HepG2 (cell line): ENCODE measurements around the gene KAT2A. TPM values are rescaled to one million over a fixed set of nuclear protein-coding genes. Genes with fewer than 3 reads are reported as not detected.

Experiments used
- AGO1 ChIP-seq: fragments of 200-400 bp; formaldehyde crosslinking; IDR thresholded peaks from 2 replicates; pipeline ENCODE4 v1.6.1; 2017; ENCODE audit warnings: mild to moderate bottlenecking, low read depth, low read length, moderate library complexity; ENCODE audit not compliant: poor library complexity, severe bottlenecking
- BCL6 ChIP-seq: IDR thresholded peaks from 2 replicates; pipeline ENCODE4 v1.6.1; 2016; ENCODE audit warnings: missing genetic modification reagents, missing compliant biosample characterization
- BHLHE40 ChIP-seq: IDR thresholded peaks from 2 replicates; pipeline ENCODE4 v1.6.1; 2011; ENCODE audit warnings: low read length, improper control_type of control experiment
- GATAD1 ChIP-seq: IDR thresholded peaks from 2 replicates; pipeline ENCODE4 v1.6.1; 2016; ENCODE audit warnings: missing genetic modification reagents, missing compliant biosample characterization
- GATAD2A ChIP-seq: IDR thresholded peaks from 2 replicates; pipeline ENCODE4 v1.6.1; 2016
- KLF15 ChIP-seq: sonication (generic); formaldehyde crosslinking; IDR thresholded peaks from 2 replicates; pipeline ENCODE4 v1.8.1; 2023; ENCODE audit warnings: borderline replicate concordance, mild to moderate bottlenecking, inconsistent platforms, missing genetic modification reagents, mixed read lengths
- MXI1 ChIP-seq: IDR thresholded peaks from 3 replicates; pipeline ENCODE4 v1.6.1; 2012; ENCODE audit warnings: low read depth, low read length, inconsistent platforms, borderline replicate concordance
- NFATC3 ChIP-seq: sonication (generic); formaldehyde crosslinking; IDR thresholded peaks from 2 replicates; pipeline ENCODE4 v1.5.1; 2020; ENCODE audit warnings: mild to moderate bottlenecking, missing genetic modification reagents
- RFX1 ChIP-seq: fragments of 450-650 bp; IDR thresholded peaks from 2 replicates; pipeline ENCODE4 v1.6.1; 2017
- SALL1 ChIP-seq: sonication (generic); formaldehyde crosslinking; IDR thresholded peaks from 2 replicates; pipeline ENCODE4 v1.8.0; 2022; ENCODE audit warnings: mild to moderate bottlenecking, missing genetic modification reagents
- SOX6 ChIP-seq, 2 experiments: fragments of 450-650 bp in 1 of 2; sonication (generic) in 1 of 2; formaldehyde crosslinking in 1 of 2; IDR thresholded peaks; 2 replicates each; pipeline versions ENCODE4 v1.4.0 to v1.6.1; 2017 to 2020; ENCODE audit warnings: antibody characterized with exemption in 1 of 2, mild to moderate bottlenecking in 1 of 2, missing genetic modification reagents in 1 of 2
- YEATS4 ChIP-seq: sonication (generic); formaldehyde crosslinking; IDR thresholded peaks from 2 replicates; pipeline ENCODE4 v1.4.0; 2020; ENCODE audit warnings: missing genetic modification reagents, borderline replicate concordance
- ZFP82 ChIP-seq: sonication (generic); formaldehyde crosslinking; IDR thresholded peaks from 2 replicates; pipeline ENCODE4 v1.5.1; 2020; ENCODE audit warnings: mild to moderate bottlenecking, missing genetic modification reagents, borderline replicate concordance
- ZNF20 ChIP-seq: sonication (generic); formaldehyde crosslinking; IDR thresholded peaks from 2 replicates; pipeline ENCODE4 v1.4.0; 2020; ENCODE audit warnings: mild to moderate bottlenecking, moderate library complexity, missing genetic modification reagents
- ZNF614 ChIP-seq: IDR thresholded peaks from 2 replicates; pipeline ENCODE4 v1.6.1; 2018; ENCODE audit warnings: missing biosample characterization, missing genetic modification reagents, inconsistent platforms, borderline replicate concordance
- ZNF747 ChIP-seq: sonication (generic); formaldehyde crosslinking; IDR thresholded peaks from 2 replicates; pipeline ENCODE4 v1.8.1; 2023; ENCODE audit warnings: missing genetic modification reagents, mild to moderate bottlenecking, borderline replicate concordance
- polyA plus RNA-seq, 8 experiments: library from polyadenylated mRNA; depleted of rRNA in 3 of 8; stranded (reverse) in 7 of 8; unstranded in 1 of 8; fragments of >200 nt; fragmentation: Illumina TruSeq in 4 of 8; extraction: Trizol in 4 of 8; gene quantifications; 2 replicates each; pipeline versions ENCODE4 v1.2.1 to v1.2.3, GENCODE V29; 2011 to 2016; ENCODE audit warnings: low read depth in 4 of 8, missing spikeins in 1 of 8, mixed read lengths in 1 of 8; ENCODE audit not compliant: insufficient read depth in 1 of 8
- total RNA-seq, 5 experiments: library from RNA; depleted of rRNA; stranded (reverse); fragments of >200 nt; fragmentation: Illumina TruSeq; extraction: Trizol; gene quantifications; 2 replicates each; pipeline ENCODE4 v1.2.3, GENCODE V29; 2016; ENCODE audit warnings: low read depth in 1 of 5
- TF ChIP-seq, protein P1 (sequence below): IDR thresholded peaks from 2 replicates; pipeline ENCODE4 v1.4.0; 2020; ENCODE audit warnings: mild to moderate bottlenecking, missing genetic modification reagents
- TF ChIP-seq, protein P2 (sequence below): sonication (generic); formaldehyde crosslinking; IDR thresholded peaks from 2 replicates; pipeline ENCODE4 v1.8.0; 2023; ENCODE audit warnings: mild to moderate bottlenecking, missing genetic modification reagents
- TF ChIP-seq, protein P3 (sequence below): sonication (generic); formaldehyde crosslinking; IDR thresholded peaks from 2 replicates; pipeline ENCODE4 v1.5.0; 2020; ENCODE audit warnings: missing genetic modification reagents, mild to moderate bottlenecking, borderline replicate concordance
- TF ChIP-seq, protein P4 (sequence below): IDR thresholded peaks from 2 replicates; pipeline ENCODE4 v1.6.1; 2016; ENCODE audit warnings: missing biosample characterization, missing genetic modification reagents, low read depth
- TF ChIP-seq, protein P5 (sequence below): sonication (generic); formaldehyde crosslinking; IDR thresholded peaks from 2 replicates; pipeline ENCODE4 v1.5.0; 2020; ENCODE audit warnings: mild to moderate bottlenecking, missing genetic modification reagents, borderline replicate concordance

The KAT2A gene
- total and polyA plus RNA-seq, 2 of the 13 experiments (the other 11 are each of a cell fraction or from before 2014, with no cell fraction given), result 29.1 to 90.4 TPM

DNA sequence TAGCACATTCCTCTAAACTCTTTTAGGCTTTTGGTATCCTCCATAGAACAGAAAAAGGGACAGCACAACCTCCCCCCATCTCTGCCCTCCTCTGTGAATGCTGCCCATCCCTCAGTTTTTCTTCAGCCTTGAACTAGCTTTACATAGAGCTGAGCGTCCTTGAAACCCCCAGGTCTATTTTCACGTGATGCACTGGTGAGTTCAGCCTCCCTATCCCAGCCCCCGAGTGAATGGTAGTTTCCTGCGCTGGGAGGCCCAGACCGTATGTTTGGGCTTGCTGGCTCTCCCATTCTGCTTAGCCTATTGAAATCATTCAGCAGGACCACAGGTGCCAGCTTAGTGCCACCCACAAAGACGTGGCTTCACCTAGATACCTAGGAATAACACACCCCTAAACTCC, 45.4 kb downstream of the KAT2A start (continued):
- TF ChIP-seq BHLHE40 (peak; percentile 61; the same call in 1 of the 2 replicates), KLF15 (CRISPR knock-in tag) (no peak), ZNF614 (CRISPR knock-in tag) (no peak), NFATC3 (CRISPR knock-in tag) (no peak), MXI1 (no peak), RFX1 (no peak), SALL1 (CRISPR knock-in tag) (peak; percentile 68), BCL6 (no peak), ZFP82 (no peak), GATAD1 (CRISPR knock-in tag) (0 out of 2 replicates have a peak, but pooled peaks have one; percentile 8), YEATS4 (no peak), SOX6 (IDR thresholded peaks at IDR 0.05) (no peak), SOX6 (CRISPR knock-in tag; IDR thresholded peaks at IDR 0.05) (peak; percentile 54; the same call in 1 of the 2 replicates), ZNF747 (no peak), GATAD2A (peak; percentile 78), AGO1 (no peak), ZNF20 (CRISPR knock-in tag) (no peak)
- TF ChIP-seq, protein P1, sequence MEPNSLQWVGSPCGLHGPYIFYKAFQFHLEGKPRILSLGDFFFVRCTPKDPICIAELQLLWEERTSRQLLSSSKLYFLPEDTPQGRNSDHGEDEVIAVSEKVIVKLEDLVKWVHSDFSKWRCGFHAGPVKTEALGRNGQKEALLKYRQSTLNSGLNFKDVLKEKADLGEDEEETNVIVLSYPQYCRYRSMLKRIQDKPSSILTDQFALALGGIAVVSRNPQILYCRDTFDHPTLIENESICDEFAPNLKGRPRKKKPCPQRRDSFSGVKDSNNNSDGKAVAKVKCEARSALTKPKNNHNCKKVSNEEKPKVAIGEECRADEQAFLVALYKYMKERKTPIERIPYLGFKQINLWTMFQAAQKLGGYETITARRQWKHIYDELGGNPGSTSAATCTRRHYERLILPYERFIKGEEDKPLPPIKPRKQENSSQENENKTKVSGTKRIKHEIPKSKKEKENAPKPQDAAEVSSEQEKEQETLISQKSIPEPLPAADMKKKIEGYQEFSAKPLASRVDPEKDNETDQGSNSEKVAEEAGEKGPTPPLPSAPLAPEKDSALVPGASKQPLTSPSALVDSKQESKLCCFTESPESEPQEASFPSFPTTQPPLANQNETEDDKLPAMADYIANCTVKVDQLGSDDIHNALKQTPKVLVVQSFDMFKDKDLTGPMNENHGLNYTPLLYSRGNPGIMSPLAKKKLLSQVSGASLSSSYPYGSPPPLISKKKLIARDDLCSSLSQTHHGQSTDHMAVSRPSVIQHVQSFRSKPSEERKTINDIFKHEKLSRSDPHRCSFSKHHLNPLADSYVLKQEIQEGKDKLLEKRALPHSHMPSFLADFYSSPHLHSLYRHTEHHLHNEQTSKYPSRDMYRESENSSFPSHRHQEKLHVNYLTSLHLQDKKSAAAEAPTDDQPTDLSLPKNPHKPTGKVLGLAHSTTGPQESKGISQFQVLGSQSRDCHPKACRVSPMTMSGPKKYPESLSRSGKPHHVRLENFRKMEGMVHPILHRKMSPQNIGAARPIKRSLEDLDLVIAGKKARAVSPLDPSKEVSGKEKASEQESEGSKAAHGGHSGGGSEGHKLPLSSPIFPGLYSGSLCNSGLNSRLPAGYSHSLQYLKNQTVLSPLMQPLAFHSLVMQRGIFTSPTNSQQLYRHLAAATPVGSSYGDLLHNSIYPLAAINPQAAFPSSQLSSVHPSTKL, result peak; percentile 67
- TF ChIP-seq, protein P2, sequence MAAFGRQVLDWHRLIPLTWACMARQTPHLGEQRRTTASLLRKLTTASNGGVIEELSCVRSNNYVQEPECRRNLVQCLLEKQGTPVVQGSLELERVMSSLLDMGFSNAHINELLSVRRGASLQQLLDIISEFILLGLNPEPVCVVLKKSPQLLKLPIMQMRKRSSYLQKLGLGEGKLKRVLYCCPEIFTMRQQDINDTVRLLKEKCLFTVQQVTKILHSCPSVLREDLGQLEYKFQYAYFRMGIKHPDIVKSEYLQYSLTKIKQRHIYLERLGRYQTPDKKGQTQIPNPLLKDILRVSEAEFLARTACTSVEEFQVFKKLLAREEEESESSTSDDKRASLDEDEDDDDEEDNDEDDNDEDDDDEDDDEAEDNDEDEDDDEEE (CRISPR knock-in tag), result no peak
- TF ChIP-seq, protein P3, sequence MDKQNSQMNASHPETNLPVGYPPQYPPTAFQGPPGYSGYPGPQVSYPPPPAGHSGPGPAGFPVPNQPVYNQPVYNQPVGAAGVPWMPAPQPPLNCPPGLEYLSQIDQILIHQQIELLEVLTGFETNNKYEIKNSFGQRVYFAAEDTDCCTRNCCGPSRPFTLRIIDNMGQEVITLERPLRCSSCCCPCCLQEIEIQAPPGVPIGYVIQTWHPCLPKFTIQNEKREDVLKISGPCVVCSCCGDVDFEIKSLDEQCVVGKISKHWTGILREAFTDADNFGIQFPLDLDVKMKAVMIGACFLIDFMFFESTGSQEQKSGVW (CRISPR knock-in tag), result no peak
- TF ChIP-seq, protein P4, sequence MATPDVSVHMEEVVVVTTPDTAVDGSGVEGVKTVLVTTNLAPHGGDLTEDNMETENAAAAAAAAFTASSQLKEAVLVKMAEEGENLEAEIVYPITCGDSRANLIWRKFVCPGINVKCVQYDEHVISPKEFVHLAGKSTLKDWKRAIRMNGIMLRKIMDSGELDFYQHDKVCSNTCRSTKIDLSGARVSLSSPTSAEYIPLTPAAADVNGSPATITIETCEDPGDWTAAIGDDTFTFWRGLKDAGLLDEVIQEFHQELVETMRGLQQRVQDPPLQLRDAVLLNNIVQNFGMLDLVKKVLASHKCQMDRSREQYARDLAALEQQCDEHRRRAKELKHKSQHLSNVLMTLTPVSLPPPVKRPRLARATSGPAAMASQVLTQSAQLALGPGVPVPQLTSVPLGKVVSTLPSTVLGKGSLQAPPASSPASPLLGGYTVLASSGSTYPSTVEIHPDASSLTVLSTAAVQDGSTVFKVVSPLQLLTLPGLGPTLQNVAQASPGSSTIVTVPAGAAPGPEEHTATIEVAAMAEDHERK (CRISPR knock-in tag), result no peak
- TF ChIP-seq, protein P5, sequence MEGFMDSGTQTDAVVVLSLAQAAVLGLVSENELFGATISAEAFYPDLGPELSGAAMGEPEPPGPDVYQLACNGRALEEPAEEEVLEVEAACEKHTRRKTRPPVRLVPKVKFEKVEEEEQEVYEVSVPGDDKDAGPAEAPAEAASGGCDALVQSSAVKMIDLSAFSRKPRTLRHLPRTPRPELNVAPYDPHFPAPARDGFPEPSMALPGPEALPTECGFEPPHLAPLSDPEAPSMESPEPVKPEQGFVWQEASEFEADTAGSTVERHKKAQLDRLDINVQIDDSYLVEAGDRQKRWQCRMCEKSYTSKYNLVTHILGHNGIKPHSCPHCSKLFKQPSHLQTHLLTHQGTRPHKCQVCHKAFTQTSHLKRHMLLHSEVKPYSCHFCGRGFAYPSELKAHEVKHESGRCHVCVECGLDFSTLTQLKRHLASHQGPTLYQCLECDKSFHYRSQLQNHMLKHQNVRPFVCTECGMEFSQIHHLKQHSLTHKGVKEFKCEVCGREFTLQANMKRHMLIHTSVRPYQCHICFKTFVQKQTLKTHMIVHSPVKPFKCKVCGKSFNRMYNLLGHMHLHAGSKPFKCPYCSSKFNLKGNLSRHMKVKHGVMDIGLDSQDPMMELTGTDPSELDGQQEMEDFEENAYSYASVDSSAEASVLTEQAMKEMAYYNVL (CRISPR knock-in tag), result peak; percentile 72; the same call in 1 of the 2 replicates
